IMR-90 (cell line): ENCODE data around the gene ASB1. TPM values are rescaled to one million over a fixed set of nuclear protein-coding genes. Genes with fewer than 3 reads are reported as not detected.

ENCODE experiments used
- ATAC-seq: fragments of 200-7000 bp; cut with Tn5 transposase; 2 replicates; pipeline ENCODE4 v1.9.1; 2020; ENCODE audit warnings: low read depth, mild to moderate bottlenecking, moderate library complexity
- BruUV-seq: library from RNA; stranded (reverse); fragments of 400-500 nt; replicated peaks from 2 replicates; lab custom pipeline; 2021; lab: Mats Ljungman, UMichigan
- CTCF ChIA-PET: fragments of 300-600 bp; formaldehyde crosslinking; extraction: SDS; loops from one replicate; lab custom pipeline; 2021; ENCODE audit warnings: antibody characterized with exemption; lab: Yijun Ruan, JAX
- POLR2A ChIA-PET: fragments of 300-600 bp; sonication (Branson Sonifier 250); formaldehyde crosslinking; loops from one replicate; lab custom pipeline; 2022; ENCODE audit warnings: antibody characterized with exemption; ENCODE audit not compliant: unreplicated experiment; lab: Charles Lee
- DNase-seq: peaks from one replicate; pipeline ENCODE4 v3.0.0; 2013
- H2AFZ ChIP-seq: replicated peaks from 2 replicates; pipeline ENCODE3; 2013; ENCODE audit warnings: low read length, mild to moderate bottlenecking; ENCODE audit not compliant: poor library complexity
- H2AK5ac ChIP-seq: 2 replicates; pipeline ENCODE4 v1.6.1; 2013; ENCODE audit warnings: low read depth, low read length, inconsistent platforms
- H2AK9ac ChIP-seq: replicated peaks from 2 replicates; pipeline ENCODE3; 2013; ENCODE audit warnings: mild to moderate bottlenecking, low read depth, low read length, moderate library complexity; ENCODE audit not compliant: poor library complexity
- H2BK120ac ChIP-seq: 2 replicates; pipeline ENCODE4 v1.6.1; 2013; ENCODE audit warnings: low read depth, low read length, inconsistent platforms
- H2BK15ac ChIP-seq: 3 replicates; pipeline ENCODE4 v1.6.1; 2013; ENCODE audit warnings: low read depth, low read length, inconsistent platforms
- H2BK20ac ChIP-seq: 2 replicates; pipeline ENCODE4 v1.6.1; 2013; ENCODE audit warnings: low read depth, mild to moderate bottlenecking, inconsistent platforms, low read length, moderate library complexity
- H2BK5ac ChIP-seq: 2 replicates; pipeline ENCODE4 v1.6.1; 2013; ENCODE audit warnings: mild to moderate bottlenecking, low read depth, low read length, inconsistent platforms; ENCODE audit not compliant: poor library complexity, severe bottlenecking
- H3K14ac ChIP-seq: replicated peaks from 2 replicates; pipeline ENCODE4 v1.6.1; 2013; ENCODE audit warnings: low read depth, low read length, inconsistent platforms
- H3K18ac ChIP-seq: 2 replicates; pipeline ENCODE4 v1.6.1; 2013; ENCODE audit warnings: low read depth, low read length, control low read depth
- H3K23ac ChIP-seq: 2 replicates; pipeline ENCODE4 v1.6.1; 2013; ENCODE audit warnings: low read depth, low read length, inconsistent platforms
- H3K27ac ChIP-seq: 2 replicates; pipeline ENCODE4 v1.5.1; 2013; ENCODE audit warnings: mild to moderate bottlenecking, control low read depth, low read length; ENCODE audit not compliant: insufficient read depth
- H3K27me3 ChIP-seq: 2 replicates; pipeline ENCODE4 v1.6.1; 2013; ENCODE audit warnings: low read length; ENCODE audit not compliant: control insufficient read depth, insufficient read depth
- H3K36me3 ChIP-seq: 2 replicates; pipeline ENCODE4 v1.6.1; 2013; ENCODE audit warnings: low read length, mixed read lengths; ENCODE audit not compliant: control insufficient read depth, insufficient read depth
- H3K4ac ChIP-seq: 2 replicates; pipeline ENCODE4 v1.6.1; 2013; ENCODE audit warnings: low read depth, low read length, inconsistent platforms
- H3K4me1 ChIP-seq: 2 replicates; pipeline ENCODE4 v1.6.1; 2013; ENCODE audit warnings: low read length, mixed read lengths; ENCODE audit not compliant: control insufficient read depth, insufficient read depth
- H3K4me2 ChIP-seq: 2 replicates; pipeline ENCODE4 v1.6.1; 2013; ENCODE audit warnings: low read depth, mild to moderate bottlenecking, control low read depth, low read length, moderate library complexity
- H3K4me3 ChIP-seq: 2 replicates; pipeline ENCODE4 v1.5.1; 2013; ENCODE audit warnings: low read depth, mild to moderate bottlenecking, control low read depth, low read length, moderate library complexity; ENCODE audit not compliant: insufficient read depth
- H3K56ac ChIP-seq: 2 replicates; pipeline ENCODE4 v1.6.1; 2013; ENCODE audit warnings: low read length, inconsistent platforms; ENCODE audit not compliant: insufficient read depth; ENCODE audit errors: extremely low read depth
- H3K79me1 ChIP-seq, 2 experiments: 2 replicates each; pipeline ENCODE4 v1.6.1; 2013; ENCODE audit warnings: low read length in 2 of 2, inconsistent platforms in 1 of 2, low read depth in 1 of 2
- H3K9ac ChIP-seq: 2 replicates; pipeline ENCODE4 v1.6.1; 2013; ENCODE audit warnings: low read depth, low read length, control low read depth
- H3K9me1 ChIP-seq: 2 replicates; pipeline ENCODE4 v1.6.1; 2013; ENCODE audit warnings: low read length, inconsistent platforms; ENCODE audit not compliant: insufficient read depth
- H3K9me3 ChIP-seq: 2 replicates; pipeline ENCODE4 v1.6.1; 2013; ENCODE audit warnings: low read length; ENCODE audit not compliant: control insufficient read depth, insufficient read depth
- H4K20me1 ChIP-seq: 2 replicates; pipeline ENCODE4 v1.6.1; 2013; ENCODE audit warnings: low read length, inconsistent platforms; ENCODE audit not compliant: insufficient read depth
- H4K5ac ChIP-seq: 2 replicates; pipeline ENCODE4 v1.6.1; 2013; ENCODE audit warnings: mild to moderate bottlenecking, low read depth, low read length, control low read depth
- H4K8ac ChIP-seq, 2 experiments: 2 replicates each; pipeline ENCODE4 v1.6.1; 2013; ENCODE audit warnings: low read depth in 2 of 2, low read length in 2 of 2, control low read depth in 1 of 2, inconsistent platforms in 1 of 2
- H4K91ac ChIP-seq: 2 replicates; pipeline ENCODE4 v1.6.1; 2013; ENCODE audit warnings: low read depth, low read length, inconsistent platforms; ENCODE audit not compliant: insufficient read depth
- BHLHE40 ChIP-seq: fragments of 150-350 bp; IDR thresholded peaks from 2 replicates; pipeline ENCODE4 v1.6.1; 2016; ENCODE audit warnings: mild to moderate bottlenecking, low read depth, low read length
- CEBPB ChIP-seq: IDR thresholded peaks from 2 replicates; pipeline ENCODE4 v1.6.1; 2012; ENCODE audit warnings: low read depth, low read length, improper control_type of control experiment
- FOS ChIP-seq: fragments of 150-350 bp; IDR thresholded peaks from 2 replicates; pipeline ENCODE4 v1.6.1; 2016; ENCODE audit warnings: low read depth, low read length
- MAZ ChIP-seq: IDR thresholded peaks from 2 replicates; pipeline ENCODE4 v1.6.1; 2012; ENCODE audit warnings: low read depth, mild to moderate bottlenecking, low read length, improper control_type of control experiment, moderate library complexity, borderline replicate concordance
- MXI1 ChIP-seq: IDR thresholded peaks from 2 replicates; pipeline ENCODE4 v1.6.1; 2012; ENCODE audit warnings: low read depth, mild to moderate bottlenecking, low read length, moderate library complexity, borderline replicate concordance
- NFE2L2 ChIP-seq: fragments of 150-350 bp; IDR thresholded peaks from 2 replicates; pipeline ENCODE4 v1.6.1; 2016; ENCODE audit warnings: low read depth, mild to moderate bottlenecking, low read length
- POLR2A ChIP-seq: IDR thresholded peaks from 2 replicates; pipeline ENCODE4 v1.6.1; 2012; ENCODE audit warnings: mild to moderate bottlenecking, low read depth, low read length
- RAD21 ChIP-seq: IDR thresholded peaks from 2 replicates; pipeline ENCODE4 v1.6.1; 2012; ENCODE audit warnings: low read length, improper control_type of control experiment
- RFX5 ChIP-seq: IDR thresholded peaks from 2 replicates; pipeline ENCODE4 v1.8.0; 2012; ENCODE audit warnings: low read depth, mild to moderate bottlenecking, low read length, moderate library complexity
- SMC3 ChIP-seq: fragments of 150-350 bp; IDR thresholded peaks from 2 replicates; pipeline ENCODE4 v1.6.1; 2016; ENCODE audit warnings: low read depth, mild to moderate bottlenecking, antibody characterized with exemption, low read length, moderate library complexity
- WGBS, 2 experiments: methylation state at CpG; one replicate each; pipeline versions ENCODE4 v1.1.5 to v1.1.7; 2013; ENCODE audit warnings: missing lambda C conversion rate in 2 of 2; ENCODE audit not compliant: insufficient read length in 1 of 2; ENCODE audit errors: extremely low coverage in 2 of 2; 5-methylcytosine and 5-hydroxymethylcytosine counted together
- dilution Hi-C: fragments of 300-500 bp; cut with HindIII; formaldehyde crosslinking; loops from one replicate; pipeline ENCODE4 v1.14.3; 2018; ENCODE audit warnings: low sequenced_read_pairs; ENCODE audit not compliant: unreplicated experiment
- in situ Hi-C: fragments of 300-500 bp; cut with MboI; formaldehyde crosslinking; loops from 3 replicates; pipeline ENCODE4 v1.14.3; 2019; ENCODE audit warnings: low sequenced_read_pairs, inconsistent platforms, mixed read lengths
- intact Hi-C: fragments of 100-400 bp; cut with micrococcal nuclease; formaldehyde crosslinking; loops from 2 replicates; pipeline ENCODE4 v1.10.0; 2022
- polyA plus RNA-seq, 3 experiments: library from polyadenylated mRNA; depleted of rRNA; stranded (reverse); fragments of >200 nt; gene quantifications; 2 replicates each; pipeline ENCODE4 v1.2.3, GENCODE V29; 2012; ENCODE audit warnings: low replicate concordance in 1 of 3
- total RNA-seq: library from RNA; depleted of rRNA; stranded (reverse); fragments of >200 nt; gene quantifications from 2 replicates; pipeline ENCODE4 v1.2.3, GENCODE V29; 2012
- TF ChIP-seq, protein P1 (sequence below): fragments of 150-350 bp; IDR thresholded peaks from 2 replicates; pipeline ENCODE4 v1.6.1; 2017; ENCODE audit warnings: mild to moderate bottlenecking, antibody characterized with exemption, low read length, low read depth
- TF ChIP-seq, protein P2 (sequence below): conservative IDR thresholded peaks from 2 replicates; pipeline ENCODE4 v1.5.1; 2012; ENCODE audit warnings: mild to moderate bottlenecking, low read depth, low read length, improper control_type of control experiment

The ASB1 gene
- total and polyA plus RNA-seq, 2 of the 4 experiments (the other 2 are of a cell fraction), result 23.5 to 37.3 TPM

DNA sequence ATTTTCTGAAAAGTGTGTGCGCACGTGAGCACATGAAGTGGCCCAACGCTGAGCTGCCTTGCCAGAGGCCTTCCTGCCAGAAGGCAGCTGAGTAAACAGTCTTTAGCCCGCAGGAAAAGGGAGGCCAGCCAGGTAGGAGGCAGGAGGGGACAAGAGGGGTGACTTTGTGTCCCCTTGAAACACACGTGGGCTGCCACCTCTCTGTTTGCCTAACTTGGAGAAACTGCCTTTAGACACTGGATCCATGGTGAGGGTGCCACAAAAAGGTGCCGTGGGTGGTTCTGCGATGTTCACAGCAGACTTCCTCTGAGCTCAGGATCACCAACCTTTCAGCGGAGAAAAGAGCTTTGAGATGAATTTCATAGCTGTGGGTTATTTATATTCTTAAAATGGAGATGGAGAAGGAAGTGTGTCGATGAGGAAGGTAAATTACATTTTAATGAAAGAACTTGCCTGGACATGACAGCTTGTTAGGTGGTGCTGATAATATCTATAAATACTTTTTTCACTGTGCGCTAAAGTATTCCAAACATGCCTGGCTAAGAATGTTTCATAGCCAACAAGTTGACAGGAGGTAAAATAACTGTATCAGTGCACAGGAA is 36.6 kb upstream of the ASB1 start:
- Histone ChIP-seq H4K91ac (peak overlapping the region; percentile 78), H3K4ac (peak overlapping the region; percentile 93), H3K4me1 (peaks cover 4% of the 10 kb centered on the region), H3K27me3 (no peaks in the 10 kb centered on the region), H4K8ac (peak overlapping the region in 1 of 2 experiments; percentile 94; a peak in 2 of 4 replicates), H3K23ac (peak overlapping the region; percentile 90; the same call in 1 of the 2 replicates), H2AFZ (peak overlapping the region; percentile 87), H3K4me2 (no peak overlapping the region), H3K18ac (peak overlapping the region; percentile 78), H3K9ac (no peak overlapping the region), H2BK15ac (peak overlapping the region; percentile 58; the same call in 1 of the 3 replicates), H3K56ac (no peak overlapping the region), H3K79me1 (peaks cover 0 to 4% of the 10 kb centered on the region in 2 experiments; a peak in 1 of 4 replicates), H3K9me1 (peaks cover 4% of the 10 kb centered on the region; the same call in 1 of the 2 replicates), H3K9me3 (no peaks in the 10 kb centered on the region), H4K5ac (peak overlapping the region; percentile 84), H3K14ac (peak overlapping the region; percentile 96), H3K27ac (peak overlapping the region; percentile 56; the same call in 1 of the 2 replicates), H3K4me3 (no peak overlapping the region), H3K36me3 (no peaks in the 10 kb centered on the region; the same call in 1 of the 2 replicates), H4K20me1 (no peaks in the 10 kb centered on the region), H2BK120ac (peak overlapping the region; percentile 94), H2AK5ac (peak overlapping the region; percentile 93), H2BK5ac (peak overlapping the region; percentile 95), H2BK20ac (peak overlapping the region; percentile 88), H2AK9ac (peak overlapping the region; percentile 86)
- ChIA-PET CTCF (interaction anchor here (0.6 kb wide), 2 partner anchors 25 to 203 kb away, joined by 3 to 5 read pairs; no protein-coding TSS in a partner anchor), POLR2A (no interaction called here)
- DNase-seq, result peak; percentile 23
- dilution Hi-C loops, result no loop called here
- in situ Hi-C loops, result no loop called here
- peak; percentile 56 for ATAC-seq
- 37% methylated on average over 3 of the region's 10 CpGs; no CpG with 5 or more reads in 1 of the 2 experiments for WGBS, 2 experiments
- TF ChIP-seq BHLHE40 (peak; percentile 21; the same call in 1 of the 2 replicates), MAZ (no peak), NFE2L2 (no peak), FOS (no peak), CEBPB (no peak), MXI1 (0 out of 2 replicates have a peak, but pooled peaks have one; percentile 5), RFX5 (no peak), POLR2A (no peak), SMC3 (no peak), RAD21 (no peak)
- TF ChIP-seq, protein P1, sequence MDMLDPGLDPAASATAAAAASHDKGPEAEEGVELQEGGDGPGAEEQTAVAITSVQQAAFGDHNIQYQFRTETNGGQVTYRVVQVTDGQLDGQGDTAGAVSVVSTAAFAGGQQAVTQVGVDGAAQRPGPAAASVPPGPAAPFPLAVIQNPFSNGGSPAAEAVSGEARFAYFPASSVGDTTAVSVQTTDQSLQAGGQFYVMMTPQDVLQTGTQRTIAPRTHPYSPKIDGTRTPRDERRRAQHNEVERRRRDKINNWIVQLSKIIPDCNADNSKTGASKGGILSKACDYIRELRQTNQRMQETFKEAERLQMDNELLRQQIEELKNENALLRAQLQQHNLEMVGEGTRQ, result no peak
- TF ChIP-seq, protein P2, sequence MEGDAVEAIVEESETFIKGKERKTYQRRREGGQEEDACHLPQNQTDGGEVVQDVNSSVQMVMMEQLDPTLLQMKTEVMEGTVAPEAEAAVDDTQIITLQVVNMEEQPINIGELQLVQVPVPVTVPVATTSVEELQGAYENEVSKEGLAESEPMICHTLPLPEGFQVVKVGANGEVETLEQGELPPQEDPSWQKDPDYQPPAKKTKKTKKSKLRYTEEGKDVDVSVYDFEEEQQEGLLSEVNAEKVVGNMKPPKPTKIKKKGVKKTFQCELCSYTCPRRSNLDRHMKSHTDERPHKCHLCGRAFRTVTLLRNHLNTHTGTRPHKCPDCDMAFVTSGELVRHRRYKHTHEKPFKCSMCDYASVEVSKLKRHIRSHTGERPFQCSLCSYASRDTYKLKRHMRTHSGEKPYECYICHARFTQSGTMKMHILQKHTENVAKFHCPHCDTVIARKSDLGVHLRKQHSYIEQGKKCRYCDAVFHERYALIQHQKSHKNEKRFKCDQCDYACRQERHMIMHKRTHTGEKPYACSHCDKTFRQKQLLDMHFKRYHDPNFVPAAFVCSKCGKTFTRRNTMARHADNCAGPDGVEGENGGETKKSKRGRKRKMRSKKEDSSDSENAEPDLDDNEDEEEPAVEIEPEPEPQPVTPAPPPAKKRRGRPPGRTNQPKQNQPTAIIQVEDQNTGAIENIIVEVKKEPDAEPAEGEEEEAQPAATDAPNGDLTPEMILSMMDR, result no peak
- BruUV-seq, result no TSS peak
- intact Hi-C loops, result no loop called here
